Colonic mucosa (tissue), 4 donors: ENCODE results near the gene EEF1A2. TPM values are rescaled to one million over a fixed set of nuclear protein-coding genes. Genes with fewer than 3 reads are reported as not detected.

Experiments
- DNase-seq: peaks from one replicate; pipeline ENCODE4 v3.0.0-alpha.2; 2020
- H3K27ac ChIP-seq: fragments of 200-600 bp; one replicate; pipeline ENCODE4 v1.8.0; 2021
- H3K27me3 ChIP-seq: fragments of 200-600 bp; one replicate; pipeline ENCODE4 v1.8.0; 2021
- H3K36me3 ChIP-seq: fragments of 200-600 bp; one replicate; pipeline ENCODE4 v1.8.0; 2021
- H3K4me1 ChIP-seq: fragments of 200-600 bp; one replicate; pipeline ENCODE4 v1.8.0; 2021; ENCODE audit warnings: mild to moderate bottlenecking
- H3K4me3 ChIP-seq: fragments of 200-600 bp; one replicate; pipeline ENCODE4 v1.8.0; 2021
- H3K9ac ChIP-seq, 2 donors: one replicate each; pipeline ENCODE4 v1.7.0; 2013; ENCODE audit warnings: control low read depth in 2 of 2, low read depth in 2 of 2, low read length in 2 of 2
- H3K9me3 ChIP-seq: fragments of 200-600 bp; one replicate; pipeline ENCODE4 v1.8.0; 2021
- intact Hi-C: fragments of 100-400 bp; cut with DNase I; formaldehyde crosslinking; loops from one replicate; pipeline ENCODE4 v1.14.1; 2022
- total RNA-seq, 2 donors: library from RNA; stranded (reverse); fragmentation: NEBNext Ultra II Directional in 1 of 2; extraction: Animal tissue kit (Norgen Biotek cat#: 25700) in 1 of 2; gene quantifications; one replicate each; pipeline ENCODE4 v1.2.1, GENCODE V29; 2021
- TF ChIP-seq, protein P1 (sequence below): fragments of 200-600 bp; IDR thresholded peaks from one replicate; pipeline ENCODE4 v1.8.0; 2022; ENCODE audit warnings: antibody characterized with exemption, mild to moderate bottlenecking
- donor health status: healthy.
- donor health status: DM: no; HTN: no; CAD: no.
- donor health status: DM: no; HTN: no; CAD: no.

Gene EEF1A2
- total RNA-seq, 2 donors from 2014 or later, result 1.5 to 3.2 TPM

DNA sequence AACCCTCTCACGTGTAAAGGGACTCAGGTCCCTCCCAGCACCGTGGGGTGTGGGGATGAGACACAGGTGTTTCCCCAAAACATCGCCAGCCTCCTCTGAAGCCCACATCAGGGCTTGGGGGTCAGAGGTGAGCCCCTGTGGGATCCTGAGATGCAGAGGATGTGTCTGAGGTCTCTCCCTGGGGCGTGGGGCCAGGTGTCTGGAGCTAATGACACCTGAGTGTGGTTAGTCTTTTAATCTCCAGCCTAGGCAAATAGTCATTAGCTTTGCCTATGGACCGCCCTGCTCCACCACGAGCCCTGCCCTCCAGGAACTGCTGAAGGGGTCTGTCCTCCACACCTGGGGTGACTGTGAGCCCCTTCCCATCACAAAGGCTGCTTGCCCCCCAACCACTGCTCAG lies 46.9 kb upstream of the EEF1A2 start:
- peak overlapping the region; percentile 63 for H3K27ac ChIP-seq
- H3K36me3 ChIP-seq, result no peaks in the 10 kb centered on the region
- H3K9ac ChIP-seq, result peak overlapping the region; percentile 24 to 62
- H3K27me3 ChIP-seq, result peaks cover 12% of the 10 kb centered on the region
- H3K4me1 ChIP-seq, result peaks cover 11% of the 10 kb centered on the region
- intact Hi-C loops, result loop anchor here (10.0 kb wide), 1 partner anchor 319 kb away; the partner anchor contains the start of genes ABHD16B and TPD52L2
- H3K4me3 ChIP-seq, result no peak overlapping the region
- peak; percentile 59 for DNase-seq
- TF ChIP-seq, protein P1, sequence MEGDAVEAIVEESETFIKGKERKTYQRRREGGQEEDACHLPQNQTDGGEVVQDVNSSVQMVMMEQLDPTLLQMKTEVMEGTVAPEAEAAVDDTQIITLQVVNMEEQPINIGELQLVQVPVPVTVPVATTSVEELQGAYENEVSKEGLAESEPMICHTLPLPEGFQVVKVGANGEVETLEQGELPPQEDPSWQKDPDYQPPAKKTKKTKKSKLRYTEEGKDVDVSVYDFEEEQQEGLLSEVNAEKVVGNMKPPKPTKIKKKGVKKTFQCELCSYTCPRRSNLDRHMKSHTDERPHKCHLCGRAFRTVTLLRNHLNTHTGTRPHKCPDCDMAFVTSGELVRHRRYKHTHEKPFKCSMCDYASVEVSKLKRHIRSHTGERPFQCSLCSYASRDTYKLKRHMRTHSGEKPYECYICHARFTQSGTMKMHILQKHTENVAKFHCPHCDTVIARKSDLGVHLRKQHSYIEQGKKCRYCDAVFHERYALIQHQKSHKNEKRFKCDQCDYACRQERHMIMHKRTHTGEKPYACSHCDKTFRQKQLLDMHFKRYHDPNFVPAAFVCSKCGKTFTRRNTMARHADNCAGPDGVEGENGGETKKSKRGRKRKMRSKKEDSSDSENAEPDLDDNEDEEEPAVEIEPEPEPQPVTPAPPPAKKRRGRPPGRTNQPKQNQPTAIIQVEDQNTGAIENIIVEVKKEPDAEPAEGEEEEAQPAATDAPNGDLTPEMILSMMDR, result no peak
- H3K9me3 ChIP-seq, result no peaks in the 10 kb centered on the region

DNA sequence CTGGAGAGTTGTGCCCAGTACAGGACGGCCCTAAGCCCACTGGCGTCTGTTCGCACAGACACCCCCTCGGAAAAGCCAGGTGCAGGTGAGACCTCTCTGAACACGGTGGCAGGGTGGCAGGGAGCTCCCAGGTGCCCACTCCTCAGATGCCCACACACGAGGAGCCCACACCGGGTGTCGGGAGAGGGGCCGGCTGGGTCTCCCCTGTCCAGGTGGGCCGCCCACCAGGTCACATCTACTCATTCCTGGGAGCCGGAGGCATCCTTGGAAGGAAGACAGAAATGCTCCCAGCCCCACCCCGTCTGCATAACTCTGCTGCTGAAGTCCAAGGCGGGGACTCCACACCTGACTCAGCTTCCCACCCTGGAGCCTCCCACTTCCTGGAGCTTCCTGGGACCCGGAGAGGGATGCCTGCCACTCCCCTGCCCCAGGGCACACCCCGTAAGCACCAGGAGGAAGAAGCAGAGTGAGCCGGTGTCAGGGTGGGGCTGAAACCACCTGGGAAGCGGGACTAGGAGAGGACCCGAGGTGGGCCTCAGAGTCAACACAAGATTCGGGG lies 46.2 kb upstream of the EEF1A2 start:
- DNase-seq, result peak; percentile 92

DNA sequence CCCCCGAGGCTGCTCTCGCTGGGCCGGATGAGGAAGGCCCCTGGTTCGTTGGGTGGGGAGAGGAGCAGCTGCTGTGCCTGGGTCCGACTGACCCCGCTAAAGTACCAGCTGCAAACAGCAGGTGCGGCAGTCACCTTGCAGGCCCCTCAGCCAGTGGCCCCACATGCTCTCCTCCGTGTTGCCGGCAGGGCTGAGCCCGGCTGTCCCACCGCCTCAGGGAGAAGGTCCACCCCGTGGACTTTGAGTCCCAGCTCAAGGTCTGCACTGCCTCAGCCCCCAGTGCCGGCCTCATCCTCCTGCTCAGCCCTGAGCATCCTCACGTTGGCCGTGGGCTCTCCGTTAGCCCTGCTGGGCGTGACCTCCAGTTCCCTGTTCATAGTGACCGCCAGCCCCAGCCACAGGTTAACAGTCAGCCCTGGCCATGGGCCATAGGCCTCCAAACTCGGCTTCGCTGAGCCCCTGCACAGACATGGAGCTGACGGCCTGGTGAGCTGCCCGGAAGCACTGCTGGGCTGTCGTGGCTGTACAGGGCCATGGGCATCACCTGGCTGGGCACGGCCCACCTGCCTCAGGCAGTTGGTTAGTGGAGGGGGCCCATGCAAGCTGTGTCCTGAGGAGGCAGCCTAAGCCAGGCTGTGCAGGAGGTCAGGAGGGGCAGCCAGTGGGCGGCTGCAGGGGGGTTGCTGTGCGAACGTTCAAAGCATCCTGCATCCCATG lies 45.5 kb upstream of the EEF1A2 start:
- H3K27me3 ChIP-seq, result peaks cover 12% of the 10 kb centered on the region

More for the DNA sequence above, 46.2 kb upstream of the EEF1A2 start:
- TF ChIP-seq, protein P1, result no peak
- Histone ChIP-seq H3K4me3 (no peak overlapping the region), H3K27me3 (peaks cover 12% of the 10 kb centered on the region), H3K4me1 (peaks cover 11% of the 10 kb centered on the region), H3K36me3 (no peaks in the 10 kb centered on the region), H3K27ac (peak overlapping the region; percentile 63), H3K9me3 (no peaks in the 10 kb centered on the region), H3K9ac (peak overlapping the region in 1 of 2 donors; percentile 62)
- intact Hi-C loops, result loop anchor here (10.0 kb wide), 1 partner anchor 320 kb away; the partner anchor contains the start of genes ABHD16B and TPD52L2

GRCh38 chr20:63543733-63544132 lies 44.9 kb upstream of the EEF1A2 start:
- TF ChIP-seq, protein P1, result no peak
- peaks cover 10% of the 10 kb centered on the region for H3K27me3 ChIP-seq
- intact Hi-C loops, result loop anchor here (10.0 kb wide), 1 partner anchor 321 kb away; the partner anchor contains the start of genes ABHD16B and TPD52L2

More for the DNA sequence above, 45.5 kb upstream of the EEF1A2 start:
- no peak overlapping the region for H3K9ac ChIP-seq
- no peaks in the 10 kb centered on the region for H3K36me3 ChIP-seq
- intact Hi-C loops, result loop anchor here (10.0 kb wide), 1 partner anchor 320 kb away; the partner anchor contains the start of genes ABHD16B and TPD52L2
- peaks cover 11% of the 10 kb centered on the region for H3K4me1 ChIP-seq
- H3K9me3 ChIP-seq, result no peaks in the 10 kb centered on the region
- no peak for DNase-seq
- TF ChIP-seq, protein P1, result no peak
- no peak overlapping the region for H3K4me3 ChIP-seq
- H3K27ac ChIP-seq, result no peak overlapping the region

DNA sequence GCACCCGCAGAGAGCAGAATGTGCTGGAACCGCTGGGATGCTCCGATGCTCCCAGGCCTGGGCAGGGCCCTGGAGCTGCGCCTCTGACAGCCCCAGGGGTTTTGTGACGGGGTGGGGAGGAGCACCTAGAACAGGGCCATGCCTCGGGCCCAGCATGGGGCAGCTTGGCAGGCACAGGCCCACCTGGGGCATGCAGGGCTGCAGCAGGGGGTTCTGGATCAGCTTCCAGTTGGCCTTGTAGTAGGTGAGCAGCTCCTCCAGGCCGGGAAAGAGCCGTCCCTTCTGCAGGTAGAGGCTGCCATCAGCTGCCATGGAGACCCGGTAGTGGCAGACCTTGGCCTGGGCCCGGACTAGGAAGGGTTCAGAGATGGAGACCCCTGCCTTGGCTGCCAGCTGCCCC lies 44.2 kb upstream of the EEF1A2 start:
- H3K27me3 ChIP-seq, result peaks cover 8% of the 10 kb centered on the region
- H3K4me1 ChIP-seq, result peaks cover 16% of the 10 kb centered on the region
- no peak overlapping the region for H3K27ac ChIP-seq
- no peaks in the 10 kb centered on the region for H3K9me3 ChIP-seq
- no peaks in the 10 kb centered on the region for H3K36me3 ChIP-seq
- TF ChIP-seq, protein P1, result no peak
- no peak overlapping the region for H3K4me3 ChIP-seq
- no peak overlapping the region for H3K9ac ChIP-seq
- DNase-seq, result no peak
- intact Hi-C loops, result loop anchor here (10.0 kb wide), 1 partner anchor 322 kb away; the partner anchor contains the start of genes ABHD16B and TPD52L2

More at GRCh38 chr20:63543733-63544132, 44.9 kb upstream of the EEF1A2 start:
- no peak overlapping the region for H3K9ac ChIP-seq
- H3K4me1 ChIP-seq, result peaks cover 16% of the 10 kb centered on the region
- no peak overlapping the region for H3K27ac ChIP-seq
- H3K9me3 ChIP-seq, result no peaks in the 10 kb centered on the region
- no peak for DNase-seq
- no peak overlapping the region for H3K4me3 ChIP-seq
- no peaks in the 10 kb centered on the region for H3K36me3 ChIP-seq
